ENCODE data around the gene FAM209B. TPM values are rescaled to one million over a fixed set of nuclear protein-coding genes. Genes with fewer than 3 reads are reported as not detected.
A peak's percentile ranks its signal among the peaks of the same experiment; 100 is the strongest.

Gene FAM209B
- total and polyA plus RNA-seq, 11 donors: 0.42 to 0.76 (median 0.52) TPM; not detected in 7

GRCh38 chr20:56513161-56514150 is 19.6 kb upstream of the FAM209B start:
- Histone ChIP-seq H3K4me1 (peaks cover 0 to 15% (median 2%) of the 10 kb centered on the region in 12 donors), H3K27ac (no peak overlapping the region), H3K9me3 (no peaks in the 10 kb centered on the region), H3K36me3 (peaks cover 0 to 46% (median 34%) of the 10 kb centered on the region in 9 donors), H3K4me3 (no peak overlapping the region), H3K27me3 (no peaks in the 10 kb centered on the region)
- ATAC-seq: no peak
- WGBS, 4 donors: 81 to 84% (median 83%) methylated on average over 22 of the region's 22 CpGs
- intact Hi-C loops (cut with DNase I): no loop called here
- TF ChIP-seq POLR2A (IDR thresholded peaks at IDR 0.05): no peak
- TF ChIP-seq CTCF (IDR thresholded peaks at IDR 0.05): no peak
- DNase-seq: no peak

GRCh38 chr20:56516631-56517030 is 16.4 kb upstream of the FAM209B start:
- intact Hi-C loops (cut with DNase I): no loop called here
- Histone ChIP-seq H3K36me3 (peaks cover 0 to 72% (median 54%) of the 10 kb centered on the region in 9 donors), H3K27me3 (no peaks in the 10 kb centered on the region), H3K4me1 (peaks cover 0 to 15% (median 2%) of the 10 kb centered on the region in 12 donors), H3K9me3 (peaks cover 0 to 22% (median 17%) of the 10 kb centered on the region in 12 donors), H3K4me3 (no peak overlapping the region), H3K27ac (peak overlapping the region in 1 of 12 donors; percentile 25)
- ATAC-seq (no peak), DNase-seq (no peak)
- WGBS, 4 donors: 74 to 91% (median 80%) methylated on average over 5 of the region's 5 CpGs
- TF ChIP-seq CTCF (IDR thresholded peaks at IDR 0.05) (no peak), POLR2A (IDR thresholded peaks at IDR 0.05) (no peak)

- Histone ChIP-seq H3K4me1 (peaks cover 0 to 15% (median 2%) of the 10 kb centered on the region in 12 donors), H3K27ac (peak overlapping the region in 1 of 12 donors; percentile 25)
- ATAC-seq: no peak
These were observed 15.8 kb upstream of the FAM209B start for GRCh38 chr20:56517211-56517610.

More at GRCh38 chr20:56517211-56517610, 15.8 kb upstream of the FAM209B start:
- TF ChIP-seq POLR2A (IDR thresholded peaks at IDR 0.05) (no peak), CTCF (IDR thresholded peaks at IDR 0.05) (no peak)
- intact Hi-C loops (cut with DNase I): no loop called here
- H3K27me3 ChIP-seq: no peaks in the 10 kb centered on the region
- peaks cover 0 to 25% (median 17%) of the 10 kb centered on the region in 12 donors for H3K9me3 ChIP-seq
- H3K4me3 ChIP-seq: no peak overlapping the region
- peaks cover 0 to 72% (median 54%) of the 10 kb centered on the region in 9 donors for H3K36me3 ChIP-seq
- DNase-seq: no peak
- 95 to 97% (median 97%) methylated on average over 6 to 7 of the region's 7 CpGs for WGBS, 4 donors
